ENCODE data around the gene FGF13. TPM values are rescaled to one million over a fixed set of nuclear protein-coding genes. Genes with fewer than 3 reads are reported as not detected.

FGF13 gene
- polyA plus RNA-seq (ENCODE audit: insufficient read length in 4 of 4) = 10 to 100 TPM; 25.1 to 33.5 (median 29.3) TPM

GRCh38 chrX:138711399-138712347, at the start of gene FGF13:
Gene FGF13 (minus strand): TSS chrX:138711717. CDS start chrX:138711003, 714 bp downstream.
- DNase-seq (ENCODE audit: low read depth in 4 of 4, low spot score in 3 of 4) = no peak

GRCh38 chrX:138759217-138759943, 47.9 kb upstream of the FGF13 start:
- DNase-seq (ENCODE audit: low read depth in 4 of 4, low spot score in 3 of 4) = no peak

- DNase-seq (ENCODE audit: low read depth in 4 of 4, low spot score in 3 of 4) = peak in 1 of 4 donors; percentile 16
Measured at GRCh38 chrX:138756234-138756633, 44.7 kb upstream of the FGF13 start.

- no peak for DNase-seq (ENCODE audit: low read depth in 4 of 4, low spot score in 3 of 4)
Measured at GRCh38 chrX:138754861-138755260, 43.3 kb upstream of the FGF13 start.

- no peak for DNase-seq (ENCODE audit: low read depth in 4 of 4, low spot score in 3 of 4)
Measured at GRCh38 chrX:138748480-138748879, 37.0 kb upstream of the FGF13 start.

- DNase-seq (ENCODE audit: low read depth in 4 of 4, low spot score in 3 of 4) = peak; percentile 13 to 19 (median 14)
Measured at GRCh38 chrX:138745196-138745595, 33.7 kb upstream of the FGF13 start.

GRCh38 chrX:138742217-138742616, 30.7 kb upstream of the FGF13 start:
- no peak for DNase-seq (ENCODE audit: low read depth in 4 of 4, low spot score in 3 of 4)

GRCh38 chrX:138740341-138740740, 28.8 kb upstream of the FGF13 start:
- no peak for DNase-seq (ENCODE audit: low read depth in 4 of 4, low spot score in 3 of 4)

GRCh38 chrX:138723301-138723700, 11.8 kb upstream of the FGF13 start:
- no peak for DNase-seq (ENCODE audit: low read depth in 4 of 4, low spot score in 3 of 4)

- no peak for DNase-seq (ENCODE audit: low read depth in 4 of 4, low spot score in 3 of 4)
Measured at GRCh38 chrX:138719396-138719795, 7.9 kb upstream of the FGF13 start.

- DNase-seq (ENCODE audit: low read depth in 4 of 4, low spot score in 3 of 4) = no peak
Measured at GRCh38 chrX:138718941-138719340, 7.4 kb upstream of the FGF13 start.

GRCh38 chrX:138710866-138711341, 613 bp downstream of the FGF13 start:
- DNase-seq (ENCODE audit: low read depth in 4 of 4, low spot score in 3 of 4) = no peak

GRCh38 chrX:138709886-138710791, 1.4 kb downstream of the FGF13 start:
- DNase-seq (ENCODE audit: low read depth in 4 of 4, low spot score in 3 of 4) = no peak

GRCh38 chrX:138708268-138708667, 3.2 kb downstream of the FGF13 start:
- DNase-seq (ENCODE audit: low read depth in 4 of 4, low spot score in 3 of 4) = no peak

GRCh38 chrX:138704596-138704995, 6.9 kb downstream of the FGF13 start:
- no peak for DNase-seq (ENCODE audit: low read depth in 4 of 4, low spot score in 3 of 4)

- no peak for DNase-seq (ENCODE audit: low read depth in 4 of 4, low spot score in 3 of 4)
Measured at GRCh38 chrX:138704101-138704500, 7.4 kb downstream of the FGF13 start.

- no peak for DNase-seq (ENCODE audit: low read depth in 4 of 4, low spot score in 3 of 4)
Measured at GRCh38 chrX:138692591-138692990, 18.9 kb downstream of the FGF13 start.

- no peak for DNase-seq (ENCODE audit: low read depth in 4 of 4, low spot score in 3 of 4)
Measured at GRCh38 chrX:138691186-138691585, 20.3 kb downstream of the FGF13 start.

- no peak for DNase-seq (ENCODE audit: low read depth in 4 of 4, low spot score in 3 of 4)
Measured at GRCh38 chrX:138690591-138690990, 20.9 kb downstream of the FGF13 start.

- no peak for DNase-seq (ENCODE audit: low read depth in 4 of 4, low spot score in 3 of 4)
Measured at GRCh38 chrX:138683600-138683999, 27.9 kb downstream of the FGF13 start.
